Hematopoietic multipotent progenitor cell treated with erythropoietin and hydrocortisone succinate and interleukin-3 and kit ligand, for 6 days (in vitro differentiated cells): ENCODE measurements around the gene TBC1D5.

Source experiments
- DNase-seq: peaks from one replicate; pipeline ENCODE4 v3.0.0-alpha.2; 2015

The TBC1D5 gene

DNA sequence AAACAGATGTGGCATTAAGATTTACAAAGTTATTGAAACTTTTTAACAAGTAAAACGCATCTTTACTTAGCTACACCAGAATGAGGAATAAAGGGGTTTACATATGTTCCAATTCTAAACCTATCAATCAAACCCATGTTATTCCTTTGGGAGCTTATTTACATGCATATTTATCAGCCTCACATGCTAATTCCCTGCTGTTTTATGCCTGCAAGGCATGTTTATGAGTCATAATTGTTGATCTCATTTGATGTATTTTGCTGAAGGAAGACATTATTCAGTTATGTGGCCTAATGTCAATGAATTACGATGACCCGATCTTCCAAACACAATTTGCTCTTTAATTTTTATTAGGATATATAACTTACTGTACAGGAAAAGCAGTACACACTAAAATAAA is 272.9 kb downstream of the TBC1D5 start:
- DNase-seq, result no peak

GRCh38 chr3:17466028-17466427 is 276.4 kb downstream of the TBC1D5 start:
- no peak for DNase-seq

DNA sequence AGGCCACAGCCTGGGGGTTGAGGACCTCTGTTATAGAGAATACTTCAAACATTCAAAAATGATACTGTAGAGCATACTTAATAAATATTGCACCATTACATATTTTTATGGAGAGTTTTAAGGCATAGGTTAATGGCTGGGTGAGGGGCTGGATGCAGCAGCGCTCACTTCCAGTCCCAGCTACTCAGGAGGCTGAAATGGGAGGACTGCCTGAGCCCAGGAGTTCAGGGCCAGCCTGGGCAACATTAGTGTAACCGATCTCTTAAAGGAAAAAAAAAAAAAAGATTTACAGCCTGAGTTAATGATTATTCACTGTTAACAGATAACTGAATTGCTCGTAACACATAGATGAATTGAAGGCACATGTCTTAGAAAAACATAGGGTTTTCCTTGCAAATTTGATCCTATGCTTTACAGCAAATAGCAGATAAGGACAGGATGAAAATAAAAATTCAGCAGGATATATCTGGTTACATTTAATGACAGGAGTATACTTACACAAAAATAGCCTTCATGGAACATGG is 282.9 kb downstream of the TBC1D5 start:
- no peak for DNase-seq

DNA sequence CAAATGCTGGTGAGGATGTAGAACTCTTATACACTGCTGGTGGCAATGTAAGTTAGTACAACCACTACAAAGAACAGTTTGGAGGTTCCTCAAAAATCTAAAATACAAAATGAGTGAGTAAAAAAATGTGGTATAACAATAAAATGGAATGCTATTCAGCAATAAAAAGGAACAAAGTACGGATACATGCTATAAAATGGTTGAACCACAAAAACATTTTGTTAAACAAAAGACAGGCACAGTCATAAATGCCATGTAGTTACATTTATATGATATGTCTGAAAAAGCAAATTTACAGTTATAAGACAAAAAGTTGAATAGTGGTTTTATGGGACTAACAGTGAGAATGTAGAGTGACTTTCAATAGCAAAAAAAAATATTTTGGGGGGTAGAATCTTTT is 285.8 kb downstream of the TBC1D5 start:
- no peak for DNase-seq

GRCh38 chr3:17456046-17456445 is 286.4 kb downstream of the TBC1D5 start:
- DNase-seq, result no peak

GRCh38 chr3:17444865-17445264 is 297.6 kb downstream of the TBC1D5 start:
- DNase-seq, result peak; percentile 60

GRCh38 chr3:17443142-17443541 is 299.3 kb downstream of the TBC1D5 start:
- DNase-seq, result no peak

GRCh38 chr3:17442332-17443049 is 299.9 kb downstream of the TBC1D5 start:
- DNase-seq, result no peak

DNA sequence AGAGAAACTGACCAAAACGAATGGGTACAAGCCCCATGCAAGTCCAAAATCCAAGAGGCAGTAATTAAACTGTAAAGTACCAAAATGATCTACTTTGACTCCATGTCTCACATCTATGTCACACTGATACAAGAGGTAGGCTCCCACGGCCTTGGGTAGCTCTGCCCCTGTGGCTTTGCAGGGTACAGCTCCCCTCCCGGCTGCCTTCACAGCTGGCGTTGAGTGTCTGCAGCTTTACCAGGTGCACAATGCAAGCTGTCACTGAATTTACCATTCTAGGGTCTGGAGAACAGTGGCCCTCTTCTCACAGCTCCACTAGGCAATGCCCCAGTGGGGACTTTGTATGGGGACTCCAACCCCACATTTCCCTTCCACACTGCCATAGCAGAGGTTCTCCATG is 308.6 kb downstream of the TBC1D5 start:
- no peak for DNase-seq

- peak; percentile 52 for DNase-seq
These were observed 310.2 kb downstream of the TBC1D5 start for GRCh38 chr3:17432236-17432635.

- no peak for DNase-seq
These were observed 310.9 kb downstream of the TBC1D5 start for GRCh38 chr3:17431484-17432045.

GRCh38 chr3:17431004-17431403 is 311.4 kb downstream of the TBC1D5 start:
- peak; percentile 74 for DNase-seq

DNA sequence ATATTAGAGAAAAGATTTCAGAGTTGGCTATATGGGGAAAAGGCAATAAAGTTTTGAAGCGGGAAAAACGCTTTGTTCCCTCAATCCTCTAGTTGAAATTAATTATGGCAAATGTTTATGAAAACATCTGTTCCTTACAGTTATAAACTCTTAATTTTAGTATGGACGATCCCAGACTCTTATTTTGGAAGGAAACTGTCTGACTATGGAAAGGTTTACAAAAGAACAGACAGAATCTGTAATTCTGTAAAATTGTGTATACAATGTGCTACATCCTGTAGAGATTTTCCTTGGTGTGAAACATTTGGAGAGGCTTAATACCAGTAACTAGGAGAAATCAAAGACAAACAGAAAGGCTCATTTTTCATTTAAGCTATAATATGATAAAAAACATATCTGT is 311.8 kb downstream of the TBC1D5 start:
- DNase-seq, result no peak

DNA sequence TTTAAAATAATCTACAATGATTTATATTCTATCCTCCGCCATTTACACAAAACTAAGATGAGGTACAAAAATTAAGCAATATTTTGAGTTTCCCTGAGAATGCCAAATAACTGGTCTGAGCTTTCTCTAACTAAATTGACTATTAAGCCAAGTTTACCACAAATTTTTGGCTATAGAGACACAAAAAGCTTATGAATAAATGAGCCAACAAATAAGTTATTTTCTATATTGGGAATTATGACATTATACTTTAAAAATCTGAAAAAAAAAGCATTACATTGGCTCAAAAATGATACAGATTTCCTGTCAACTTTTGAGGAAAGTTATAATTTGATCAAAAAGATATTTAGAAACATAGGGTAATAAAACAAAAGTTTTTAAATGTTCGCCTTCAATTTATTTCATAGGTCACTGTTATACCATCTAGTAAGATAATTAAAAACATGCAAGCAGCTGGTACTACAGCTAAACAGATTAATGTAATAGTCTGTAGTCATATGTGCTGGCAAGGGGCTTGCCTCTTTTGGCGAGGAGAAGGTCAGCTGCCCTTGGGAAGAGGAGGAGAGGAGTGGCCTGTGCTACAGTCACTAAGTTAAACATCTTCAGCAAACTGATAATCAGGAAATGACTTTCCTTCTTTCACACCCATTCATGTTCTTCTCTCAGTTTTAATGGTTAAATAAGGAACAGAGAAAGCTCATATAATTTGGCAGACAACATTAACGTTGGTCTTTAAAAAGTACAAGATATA is 318.5 kb downstream of the TBC1D5 start:
- no peak for DNase-seq

DNA sequence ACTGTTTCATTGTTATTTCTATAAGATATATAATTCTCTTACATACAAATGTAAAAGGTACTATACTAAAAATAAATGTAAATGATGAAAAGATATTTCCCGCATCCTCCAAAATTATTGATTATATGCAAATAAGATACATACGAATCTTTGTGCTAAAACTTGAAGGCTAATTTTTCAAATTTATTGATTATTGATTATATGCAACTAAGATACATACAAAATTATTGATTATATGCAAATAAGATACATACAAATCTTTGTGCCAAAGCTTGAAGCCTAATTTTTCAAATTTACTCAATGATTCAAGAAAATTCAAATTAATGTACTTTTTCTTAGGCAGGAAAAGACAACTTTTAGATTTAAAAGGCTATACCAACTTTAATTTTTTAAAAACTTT is 319.8 kb downstream of the TBC1D5 start:
- no peak for DNase-seq

DNA sequence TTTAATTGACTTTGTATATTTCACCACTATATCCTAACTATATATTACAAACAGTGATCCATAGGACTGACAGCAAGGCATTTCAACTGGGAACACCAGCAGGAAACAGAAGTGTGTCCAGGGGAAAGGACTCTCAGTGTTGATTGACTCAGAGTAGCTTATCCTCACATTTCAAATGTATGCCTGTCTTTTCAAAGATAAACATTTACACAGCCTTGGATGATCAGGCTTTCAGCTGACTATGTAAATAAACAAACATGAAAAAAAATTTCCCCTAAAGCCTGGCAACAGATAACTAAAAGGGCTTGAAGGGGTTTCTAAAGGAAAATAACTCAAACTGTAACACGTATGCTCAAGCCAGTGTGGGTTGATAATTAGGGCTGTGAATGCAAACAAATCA is 321.8 kb downstream of the TBC1D5 start:
- DNase-seq, result no peak

GRCh38 chr3:17412950-17413530 is 329.4 kb downstream of the TBC1D5 start:
- DNase-seq, result peak; percentile 89

DNA sequence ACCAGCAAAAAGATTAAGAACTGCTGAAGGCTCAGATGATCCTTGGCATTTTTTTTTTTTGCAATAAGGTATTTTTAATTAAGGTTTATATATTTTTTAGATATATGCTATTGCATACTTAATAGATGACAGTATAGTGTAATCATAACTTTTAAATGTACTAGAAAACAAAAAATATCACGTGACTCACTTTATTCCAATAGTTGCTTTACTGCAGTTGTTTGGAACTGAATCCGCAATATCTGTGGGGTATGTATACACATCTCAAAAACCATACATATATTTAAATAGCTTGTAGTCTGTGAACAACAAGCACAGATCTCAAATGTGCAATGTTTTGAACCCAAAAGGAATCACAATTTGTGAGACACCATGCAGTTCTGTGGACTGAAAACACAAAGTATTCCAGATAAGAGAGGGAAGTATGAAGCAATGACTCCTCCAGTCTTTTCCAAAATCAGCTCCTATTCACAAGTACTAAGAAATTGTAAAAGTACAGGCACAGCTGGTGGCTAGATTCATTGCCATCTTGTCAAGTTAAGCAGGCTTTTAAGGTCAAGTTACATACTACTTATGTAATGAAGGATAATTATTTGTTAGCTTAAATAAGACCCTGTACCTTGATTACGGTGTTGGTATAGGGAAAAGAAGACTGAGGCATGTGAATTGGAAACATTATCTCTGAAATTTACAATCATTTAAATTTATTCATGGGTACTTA is 331.1 kb downstream of the TBC1D5 start:
- DNase-seq, result no peak

- no peak for DNase-seq
These were observed 334.9 kb downstream of the TBC1D5 start for GRCh38 chr3:17407576-17407975.

DNA sequence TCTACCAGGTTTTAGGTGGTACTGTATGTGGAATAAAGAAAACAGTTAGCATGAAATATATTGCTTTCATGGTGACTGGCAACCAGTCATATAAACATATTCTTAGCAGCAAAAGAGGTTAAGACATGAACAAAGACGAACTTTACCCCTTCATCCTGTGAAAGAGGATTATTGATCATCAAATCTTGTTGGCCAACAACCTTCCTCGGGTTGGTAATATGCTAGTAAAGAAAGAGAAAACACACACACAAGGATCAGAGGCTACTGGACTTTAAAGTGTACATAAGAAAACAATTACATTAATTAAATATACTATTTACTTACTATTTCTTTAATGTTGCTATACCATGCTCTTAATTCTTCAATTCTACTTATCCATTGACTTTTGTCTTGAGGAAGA is 337.9 kb downstream of the TBC1D5 start:
- DNase-seq, result no peak

- no peak for DNase-seq
These were observed 340.0 kb downstream of the TBC1D5 start for GRCh38 chr3:17402442-17402841.

- DNase-seq, result no peak
These were observed 340.5 kb downstream of the TBC1D5 start for GRCh38 chr3:17401912-17402311.

DNA sequence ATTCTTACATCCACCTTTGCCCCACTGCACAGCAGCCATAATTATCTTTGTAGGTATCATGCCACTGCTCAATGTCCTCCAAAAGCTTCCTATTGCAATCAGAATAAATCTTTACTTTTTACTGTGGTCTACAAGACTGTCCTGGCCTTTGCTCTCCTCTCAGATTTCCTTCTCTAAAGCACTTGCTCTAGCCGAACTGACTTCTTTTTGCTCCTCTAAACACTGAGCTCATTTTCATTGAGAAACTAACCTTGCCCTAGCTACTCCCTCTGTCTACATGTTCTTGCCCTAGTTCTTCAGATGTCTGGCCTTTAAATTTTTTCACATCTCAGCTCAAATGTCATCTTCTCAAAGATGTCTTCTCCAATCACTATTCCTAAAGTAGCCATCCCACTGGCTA is 342.8 kb downstream of the TBC1D5 start:
- DNase-seq, result no peak
